SW 1271 (cell line): ENCODE measurements around the gene AGAP1.

Experiments
- DNase-seq, 2 experiments: peaks; one replicate each; lab custom pipeline; 2025; lab: John Stamatoyannopoulos, UW

The AGAP1 gene

GRCh38 chr2:235493775-235494715 lies at the start of gene AGAP1:
Gene AGAP1 (plus strand): TSS chr2:235494043.
- peak; percentile 42 to 73 for DNase-seq

GRCh38 chr2:235444101-235444597 lies 49.7 kb upstream of the AGAP1 start:
- DNase-seq: no peak

- no peak for DNase-seq
Measured at GRCh38 chr2:235445116-235445515, 48.7 kb upstream of the AGAP1 start.

GRCh38 chr2:235446082-235446481 lies 47.8 kb upstream of the AGAP1 start:
- no peak for DNase-seq

GRCh38 chr2:235447210-235447609 lies 46.6 kb upstream of the AGAP1 start:
- no peak for DNase-seq

GRCh38 chr2:235449568-235449967 lies 44.3 kb upstream of the AGAP1 start:
- no peak for DNase-seq

GRCh38 chr2:235453605-235454151 lies 40.2 kb upstream of the AGAP1 start:
- no peak for DNase-seq

- DNase-seq: peak in 1 of 2 experiments; percentile 19
Measured at GRCh38 chr2:235458839-235459273, 35.0 kb upstream of the AGAP1 start.

- DNase-seq: no peak
Measured at GRCh38 chr2:235460548-235461047, 33.2 kb upstream of the AGAP1 start.

- DNase-seq: no peak
Measured at GRCh38 chr2:235461763-235462414, 32.0 kb upstream of the AGAP1 start.

- DNase-seq: no peak
Measured at GRCh38 chr2:235462415-235462790, 31.4 kb upstream of the AGAP1 start.

- DNase-seq: no peak
Measured at GRCh38 chr2:235463893-235464292, 29.9 kb upstream of the AGAP1 start.

- DNase-seq: no peak
Measured at GRCh38 chr2:235467588-235467987, 26.3 kb upstream of the AGAP1 start.

- peak; percentile 25 to 62 for DNase-seq
Measured at GRCh38 chr2:235468978-235469655, 24.7 kb upstream of the AGAP1 start.

GRCh38 chr2:235471186-235471747 lies 22.6 kb upstream of the AGAP1 start:
- DNase-seq: no peak

GRCh38 chr2:235472443-235472842 lies 21.4 kb upstream of the AGAP1 start:
- no peak for DNase-seq

GRCh38 chr2:235478609-235479008 lies 15.2 kb upstream of the AGAP1 start:
- DNase-seq: no peak

- DNase-seq: no peak
Measured at GRCh38 chr2:235479604-235480003, 14.2 kb upstream of the AGAP1 start.

- no peak for DNase-seq
Measured at GRCh38 chr2:235480614-235481013, 13.2 kb upstream of the AGAP1 start.

- DNase-seq: no peak
Measured at GRCh38 chr2:235483313-235483712, 10.5 kb upstream of the AGAP1 start.

GRCh38 chr2:235485362-235485761 lies 8.5 kb upstream of the AGAP1 start:
- DNase-seq: no peak

GRCh38 chr2:235486729-235487128 lies 7.1 kb upstream of the AGAP1 start:
- no peak for DNase-seq
